ENCODE measurements around the gene CLK2. TPM values are rescaled to one million over a fixed set of nuclear protein-coding genes. Genes with fewer than 3 reads are reported as not detected.
A peak's percentile ranks its signal among the peaks of the same experiment; 100 is the strongest.

Gene CLK2
- total and polyA plus RNA-seq, 9 of the 15 experiments (the other 6 are each of a cell fraction or from before 2014, with no cell fraction given): 13.5 to 81.4 (median 39.6) TPM

GRCh38 chr1:155273343-155274245, at the start of gene CLK2 (continued):
- TF ChIP-seq, protein P1, sequence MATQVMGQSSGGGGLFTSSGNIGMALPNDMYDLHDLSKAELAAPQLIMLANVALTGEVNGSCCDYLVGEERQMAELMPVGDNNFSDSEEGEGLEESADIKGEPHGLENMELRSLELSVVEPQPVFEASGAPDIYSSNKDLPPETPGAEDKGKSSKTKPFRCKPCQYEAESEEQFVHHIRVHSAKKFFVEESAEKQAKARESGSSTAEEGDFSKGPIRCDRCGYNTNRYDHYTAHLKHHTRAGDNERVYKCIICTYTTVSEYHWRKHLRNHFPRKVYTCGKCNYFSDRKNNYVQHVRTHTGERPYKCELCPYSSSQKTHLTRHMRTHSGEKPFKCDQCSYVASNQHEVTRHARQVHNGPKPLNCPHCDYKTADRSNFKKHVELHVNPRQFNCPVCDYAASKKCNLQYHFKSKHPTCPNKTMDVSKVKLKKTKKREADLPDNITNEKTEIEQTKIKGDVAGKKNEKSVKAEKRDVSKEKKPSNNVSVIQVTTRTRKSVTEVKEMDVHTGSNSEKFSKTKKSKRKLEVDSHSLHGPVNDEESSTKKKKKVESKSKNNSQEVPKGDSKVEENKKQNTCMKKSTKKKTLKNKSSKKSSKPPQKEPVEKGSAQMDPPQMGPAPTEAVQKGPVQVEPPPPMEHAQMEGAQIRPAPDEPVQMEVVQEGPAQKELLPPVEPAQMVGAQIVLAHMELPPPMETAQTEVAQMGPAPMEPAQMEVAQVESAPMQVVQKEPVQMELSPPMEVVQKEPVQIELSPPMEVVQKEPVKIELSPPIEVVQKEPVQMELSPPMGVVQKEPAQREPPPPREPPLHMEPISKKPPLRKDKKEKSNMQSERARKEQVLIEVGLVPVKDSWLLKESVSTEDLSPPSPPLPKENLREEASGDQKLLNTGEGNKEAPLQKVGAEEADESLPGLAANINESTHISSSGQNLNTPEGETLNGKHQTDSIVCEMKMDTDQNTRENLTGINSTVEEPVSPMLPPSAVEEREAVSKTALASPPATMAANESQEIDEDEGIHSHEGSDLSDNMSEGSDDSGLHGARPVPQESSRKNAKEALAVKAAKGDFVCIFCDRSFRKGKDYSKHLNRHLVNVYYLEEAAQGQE (IDR thresholded peaks at IDR 0.05; ENCODE audit: borderline replicate concordance): peak; percentile 70
- TF ChIP-seq, protein P1 (CRISPR knock-in tag; IDR thresholded peaks at IDR 0.05; ENCODE audit: low read depth): no peak
- TF ChIP-seq NFIC (IDR thresholded peaks at IDR 0.05) (peak; percentile 96), TFAP4 (CRISPR knock-in tag; IDR thresholded peaks at IDR 0.05; ENCODE audit: borderline replicate concordance) (peak; percentile 58; the same call in 1 of the 2 replicates), ADNP (tag; IDR thresholded peaks at IDR 0.05) (no peak), ZNF511 (CRISPR knock-in tag; IDR thresholded peaks at IDR 0.05) (no peak), ARID2 (IDR thresholded peaks at IDR 0.05) (no peak), TAF1 (IDR thresholded peaks at IDR 0.05; ENCODE audit: control insufficient read depth, extremely low read depth, insufficient read depth, low read length, severe bottlenecking) (peak; percentile 71), FOSL1 (tag; conservative IDR thresholded peaks at IDR 0.05) (0 out of 2 replicates have a peak, but pooled peaks have one; percentile 19), HNRNPUL1 (IDR thresholded peaks at IDR 0.05; ENCODE audit: low read length) (no peak), HNRNPH1 (optimal IDR thresholded peaks at IDR 0.05; ENCODE audit: low read depth, low read length) (no peak), CHD1 (IDR thresholded peaks at IDR 0.05; ENCODE audit: low read length) (peak; percentile 47), RAD51 (IDR thresholded peaks at IDR 0.05; ENCODE audit: borderline replicate concordance, low read depth) (peak; percentile 87), RBBP5 (IDR thresholded peaks at IDR 0.05; ENCODE audit: borderline replicate concordance, insufficient read depth, low read length, poor library complexity, severe bottlenecking) (peak; percentile 80), MLLT1 (IDR thresholded peaks at IDR 0.05) (no peak)
